ENCODE measurements around the gene SLC26A1.

The SLC26A1 gene

GRCh38 chr4:957231-957580 lies 36.0 kb downstream of the SLC26A1 start:
- H3K27me3 ChIP-seq (ENCODE audit: insufficient read depth, low read length) = no peaks in the 10 kb centered on the region
- H3K18ac ChIP-seq (ENCODE audit: low read length) = no peak overlapping the region

DNA sequence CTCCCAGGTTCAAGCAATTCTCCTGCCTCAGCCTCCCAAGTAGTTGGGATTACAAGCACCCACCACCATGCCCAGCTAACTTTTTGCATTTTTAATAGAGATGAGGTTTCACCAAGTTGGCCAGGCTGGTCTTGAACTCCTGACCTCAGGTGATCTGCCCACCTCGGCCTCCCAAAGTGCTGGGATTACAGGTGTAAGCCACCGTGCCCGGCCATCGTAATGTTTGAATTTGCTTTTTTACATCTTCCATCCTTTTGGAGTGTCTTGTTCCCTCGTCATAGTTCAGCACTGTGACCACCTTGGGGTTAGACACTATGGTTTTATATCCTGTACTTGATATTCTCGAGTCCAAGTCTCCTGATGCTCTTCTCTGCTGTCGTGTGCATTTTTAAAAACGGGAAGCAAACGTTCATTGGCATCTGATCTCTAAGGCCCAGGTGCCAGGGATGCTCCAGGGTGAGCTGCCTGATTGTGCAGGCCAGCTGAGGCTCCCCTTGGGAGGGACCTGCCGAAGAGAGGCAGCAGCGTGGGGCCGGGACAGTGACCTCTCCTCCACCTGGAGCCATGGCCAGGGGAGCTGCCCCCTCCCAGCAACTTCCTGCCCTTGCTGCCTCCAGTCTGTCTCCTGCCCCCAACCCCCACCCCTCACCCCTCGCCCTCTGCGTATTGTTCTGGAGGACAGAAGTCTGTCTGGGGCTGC lies 36.5 kb downstream of the SLC26A1 start:
- no CpG with 5 or more reads among the region's 14 CpGs for WGBS (ENCODE audit: extremely low coverage, insufficient coverage, insufficient read length)
- Histone ChIP-seq H3K27ac (ENCODE audit: low read depth, low read length) (no peak overlapping the region), H3K23ac (ENCODE audit: low read length) (no peak overlapping the region)

More at GRCh38 chr4:957231-957580, 36.0 kb downstream of the SLC26A1 start:
- Histone ChIP-seq H3K4me2 (ENCODE audit: low read length) (no peak overlapping the region), H3K4ac (ENCODE audit: low read depth, low read length) (no peak overlapping the region), H3K79me2 (ENCODE audit: control insufficient read depth, insufficient read depth, low read length, poor library complexity) (no peaks in the 10 kb centered on the region), H3K4me3 (ENCODE audit: low read depth, low read length) (no peak overlapping the region), H4K8ac (ENCODE audit: low read depth, low read length) (no peak overlapping the region), H2AK5ac (ENCODE audit: low read length) (no peak overlapping the region), H3K27ac (ENCODE audit: low read depth, low read length) (no peak overlapping the region), H3K9me3 (ENCODE audit: insufficient read depth, low read depth, low read length) (peaks cover 2% of the 10 kb centered on the region), H4K12ac (ENCODE audit: low read depth, low read length) (no peak overlapping the region), H2BK120ac (ENCODE audit: insufficient read depth, low read length, poor library complexity) (no peak overlapping the region), H2BK5ac (ENCODE audit: low read depth, low read length, poor library complexity) (no peak overlapping the region), H3K23ac (ENCODE audit: low read length) (no peak overlapping the region), H2BK12ac (ENCODE audit: low read length) (no peak overlapping the region), H2AFZ (ENCODE audit: insufficient read depth, low read length, poor library complexity) (no peak overlapping the region), H3K79me1 (ENCODE audit: low read length) (no peaks in the 10 kb centered on the region), H3K9ac (ENCODE audit: low read length) (no peak overlapping the region), H3K36me3 (ENCODE audit: control insufficient read depth in 1 of 2, insufficient read depth in 2 of 2, low read length in 2 of 2) (peaks cover 14 to 17% of the 10 kb centered on the region in 2 experiments), H3K14ac (ENCODE audit: low read length) (no peak overlapping the region), H4K91ac (ENCODE audit: low read depth, low read length) (no peak overlapping the region), H3K4me1 (ENCODE audit: control insufficient read depth in 1 of 2, insufficient read depth in 2 of 2, low read length in 2 of 2) (no peaks in the 10 kb centered on the region)
- no peak for DNase-seq
- WGBS (ENCODE audit: extremely low coverage, insufficient coverage, insufficient read length) = no CpG with 5 or more reads among the region's 8 CpGs

DNA sequence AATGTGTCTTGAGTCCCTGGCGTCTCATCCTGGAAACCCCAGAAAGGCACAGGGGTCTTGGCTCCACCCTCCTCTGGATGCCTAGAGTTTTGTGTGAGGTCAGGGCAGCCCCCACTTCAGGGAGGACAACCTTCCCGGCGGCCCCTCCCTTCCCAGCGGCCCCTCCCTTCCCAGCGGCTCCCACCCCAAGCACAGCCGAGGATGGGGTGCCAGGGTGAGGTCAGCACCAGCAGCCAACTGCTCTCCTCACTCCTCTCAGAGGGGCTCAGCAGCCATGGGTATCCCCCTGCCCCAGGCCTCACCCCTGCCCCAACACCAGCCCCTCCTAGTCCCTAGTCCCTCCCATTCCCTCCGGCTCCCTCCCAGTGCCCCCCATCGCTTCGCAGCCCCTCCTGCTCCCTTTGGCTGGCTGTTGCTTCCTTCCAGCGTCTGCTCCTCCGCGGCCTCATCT lies 37.2 kb downstream of the SLC26A1 start:
- WGBS (ENCODE audit: extremely low coverage, insufficient coverage, insufficient read length) = no CpG with 5 or more reads among the region's 12 CpGs
- no peak overlapping the region for H3K14ac ChIP-seq (ENCODE audit: low read length)
- H4K12ac ChIP-seq (ENCODE audit: low read depth, low read length) = no peak overlapping the region
- H3K9me3 ChIP-seq (ENCODE audit: insufficient read depth, low read depth, low read length) = peaks cover under 1% of the 10 kb centered on the region
- H3K9ac ChIP-seq (ENCODE audit: low read length) = no peak overlapping the region
- no peak overlapping the region for H3K23ac ChIP-seq (ENCODE audit: low read length)
- H3K79me2 ChIP-seq (ENCODE audit: control insufficient read depth, insufficient read depth, low read length, poor library complexity) = no peaks in the 10 kb centered on the region
- peaks cover 9% of the 10 kb centered on the region in 2 experiments for H3K36me3 ChIP-seq (ENCODE audit: control insufficient read depth in 1 of 2, insufficient read depth in 2 of 2, low read length in 2 of 2)
- no peak overlapping the region for H3K27ac ChIP-seq (ENCODE audit: low read depth, low read length)
- H3K4ac ChIP-seq (ENCODE audit: low read depth, low read length) = no peak overlapping the region
- no peak overlapping the region for H3K18ac ChIP-seq (ENCODE audit: low read length)
- H2BK120ac ChIP-seq (ENCODE audit: insufficient read depth, low read length, poor library complexity) = no peak overlapping the region
- no peak overlapping the region for H2AFZ ChIP-seq (ENCODE audit: insufficient read depth, low read length, poor library complexity)
- no peak overlapping the region for H2BK5ac ChIP-seq (ENCODE audit: low read depth, low read length, poor library complexity)
- no peak overlapping the region for H3K4me3 ChIP-seq (ENCODE audit: low read depth, low read length)
- H3K79me1 ChIP-seq (ENCODE audit: low read length) = no peaks in the 10 kb centered on the region
- no peaks in the 10 kb centered on the region for H3K27me3 ChIP-seq (ENCODE audit: insufficient read depth, low read length)
- H3K4me1 ChIP-seq (ENCODE audit: control insufficient read depth in 1 of 2, insufficient read depth in 2 of 2, low read length in 2 of 2) = peaks cover 3 to 5% of the 10 kb centered on the region in 2 experiments
- H2AK5ac ChIP-seq (ENCODE audit: low read length) = no peak overlapping the region
- no peak for DNase-seq
- no peak overlapping the region for H2BK12ac ChIP-seq (ENCODE audit: low read length)
- H4K91ac ChIP-seq (ENCODE audit: low read depth, low read length) = no peak overlapping the region
- no peak overlapping the region for H3K4me2 ChIP-seq (ENCODE audit: low read length)
- no peak overlapping the region for H4K8ac ChIP-seq (ENCODE audit: low read depth, low read length)

More for the DNA sequence above, 36.5 kb downstream of the SLC26A1 start:
- Histone ChIP-seq H3K4ac (ENCODE audit: low read depth, low read length) (no peak overlapping the region), H3K27me3 (ENCODE audit: insufficient read depth, low read length) (no peaks in the 10 kb centered on the region), H3K4me1 (ENCODE audit: control insufficient read depth in 1 of 2, insufficient read depth in 2 of 2, low read length in 2 of 2) (no peaks in the 10 kb centered on the region), H2AK5ac (ENCODE audit: low read length) (no peak overlapping the region), H3K9ac (ENCODE audit: low read length) (no peak overlapping the region), H2BK120ac (ENCODE audit: insufficient read depth, low read length, poor library complexity) (no peak overlapping the region), H3K9me3 (ENCODE audit: insufficient read depth, low read depth, low read length) (peaks cover 2% of the 10 kb centered on the region), H3K79me1 (ENCODE audit: low read length) (no peaks in the 10 kb centered on the region), H2AFZ (ENCODE audit: insufficient read depth, low read length, poor library complexity) (no peak overlapping the region), H3K36me3 (ENCODE audit: control insufficient read depth in 1 of 2, insufficient read depth in 2 of 2, low read length in 2 of 2) (peaks cover 9 to 13% of the 10 kb centered on the region in 2 experiments), H3K4me2 (ENCODE audit: low read length) (no peak overlapping the region), H3K14ac (ENCODE audit: low read length) (no peak overlapping the region), H3K79me2 (ENCODE audit: control insufficient read depth, insufficient read depth, low read length, poor library complexity) (no peaks in the 10 kb centered on the region), H4K12ac (ENCODE audit: low read depth, low read length) (no peak overlapping the region), H4K91ac (ENCODE audit: low read depth, low read length) (no peak overlapping the region), H2BK5ac (ENCODE audit: low read depth, low read length, poor library complexity) (no peak overlapping the region), H4K8ac (ENCODE audit: low read depth, low read length) (no peak overlapping the region), H2BK12ac (ENCODE audit: low read length) (no peak overlapping the region), H3K4me3 (ENCODE audit: low read depth, low read length) (no peak overlapping the region), H3K18ac (ENCODE audit: low read length) (no peak overlapping the region)
- no peak for DNase-seq

- Histone ChIP-seq H3K4me3 (ENCODE audit: low read depth, low read length) (no peak overlapping the region), H3K4me1 (ENCODE audit: control insufficient read depth in 1 of 2, insufficient read depth in 2 of 2, low read length in 2 of 2) (peaks cover 3 to 5% of the 10 kb centered on the region in 2 experiments), H2BK120ac (ENCODE audit: insufficient read depth, low read length, poor library complexity) (no peak overlapping the region), H4K91ac (ENCODE audit: low read depth, low read length) (no peak overlapping the region), H3K79me1 (ENCODE audit: low read length) (no peaks in the 10 kb centered on the region), H4K8ac (ENCODE audit: low read depth, low read length) (no peak overlapping the region), H3K79me2 (ENCODE audit: control insufficient read depth, insufficient read depth, low read length, poor library complexity) (no peaks in the 10 kb centered on the region), H2AFZ (ENCODE audit: insufficient read depth, low read length, poor library complexity) (no peak overlapping the region), H3K27ac (ENCODE audit: low read depth, low read length) (no peak overlapping the region), H3K18ac (ENCODE audit: low read length) (no peak overlapping the region), H2BK5ac (ENCODE audit: low read depth, low read length, poor library complexity) (no peak overlapping the region), H3K9me3 (ENCODE audit: insufficient read depth, low read depth, low read length) (no peaks in the 10 kb centered on the region), H3K14ac (ENCODE audit: low read length) (no peak overlapping the region), H2AK5ac (ENCODE audit: low read length) (no peak overlapping the region), H3K4ac (ENCODE audit: low read depth, low read length) (no peak overlapping the region), H3K9ac (ENCODE audit: low read length) (no peak overlapping the region), H3K4me2 (ENCODE audit: low read length) (no peak overlapping the region), H3K23ac (ENCODE audit: low read length) (no peak overlapping the region), H3K27me3 (ENCODE audit: insufficient read depth, low read length) (no peaks in the 10 kb centered on the region), H2BK12ac (ENCODE audit: low read length) (no peak overlapping the region), H3K36me3 (ENCODE audit: control insufficient read depth in 1 of 2, insufficient read depth in 2 of 2, low read length in 2 of 2) (peaks cover 8 to 9% of the 10 kb centered on the region in 2 experiments), H4K12ac (ENCODE audit: low read depth, low read length) (no peak overlapping the region)
- no CpG with 5 or more reads among the region's 33 CpGs for WGBS (ENCODE audit: extremely low coverage, insufficient coverage, insufficient read length)
- DNase-seq = no peak
Measured at GRCh38 chr4:955161-955921, 37.9 kb downstream of the SLC26A1 start.
